AG09309 (cell line): ENCODE data around the gene HDAC1.
"Not testable (repeated sequence)": the region's sequence is repeated elsewhere in the genome, so short reads cannot be mapped to it uniquely, and the experiment has no call there.

ENCODE experiments used
- DNase-seq: peaks from one replicate; pipeline ENCODE4 v3.0.0-alpha.2; 2010; ENCODE audit warnings: low read depth
- H3K4me3 ChIP-seq: 2 replicates; pipeline ENCODE4 v1.5.1; 2011; ENCODE audit warnings: mild to moderate bottlenecking, low read depth, low read length, moderate library complexity; ENCODE audit not compliant: control insufficient read depth
- CTCF ChIP-seq: IDR thresholded peaks from 2 replicates; pipeline ENCODE4 v1.5.1; 2011; ENCODE audit warnings: mild to moderate bottlenecking, low read depth, low read length, inconsistent platforms; ENCODE audit not compliant: insufficient read depth, control insufficient read depth; ENCODE audit errors: missing control alignments

Gene HDAC1

GRCh38 chr1:32353886-32354570 is 62.1 kb downstream of the HDAC1 start:
- H3K4me3 ChIP-seq = no peak overlapping the region
- no peak for TF ChIP-seq CTCF
- DNase-seq = no peak

- not testable (repeated sequence) for H3K4me3 ChIP-seq, DNase-seq
These were observed 63.9 kb downstream of the HDAC1 start for GRCh38 chr1:32355778-32356177.

- TF ChIP-seq CTCF = no peak
- DNase-seq = no peak
These were observed 64.6 kb downstream of the HDAC1 start for GRCh38 chr1:32356478-32356877.

GRCh38 chr1:32357614-32358013 is 65.7 kb downstream of the HDAC1 start:
- no peak overlapping the region for H3K4me3 ChIP-seq
- no peak for DNase-seq
- no peak for TF ChIP-seq CTCF

More at GRCh38 chr1:32356478-32356877, 64.6 kb downstream of the HDAC1 start:
- H3K4me3 ChIP-seq = no peak overlapping the region

- TF ChIP-seq CTCF = no peak
- no peak for DNase-seq
- H3K4me3 ChIP-seq = no peak overlapping the region
These were observed 66.6 kb downstream of the HDAC1 start for GRCh38 chr1:32358435-32358834.

- no peak for DNase-seq
- no peak for TF ChIP-seq CTCF
- no peak overlapping the region for H3K4me3 ChIP-seq
These were observed 69.4 kb downstream of the HDAC1 start for GRCh38 chr1:32361308-32361673.

GRCh38 chr1:32361674-32362473 is 70.0 kb downstream of the HDAC1 start:
- peak; percentile 32 for TF ChIP-seq CTCF
- no peak for DNase-seq
- H3K4me3 ChIP-seq = peak overlapping the region; percentile 33
